IMR-90 (cell line): ENCODE data around the gene RPL27A. TPM values are rescaled to one million over a fixed set of nuclear protein-coding genes. Genes with fewer than 3 reads are reported as not detected.

Experiments
- ATAC-seq: fragments of 200-7000 bp; cut with Tn5 transposase; 2 replicates; pipeline ENCODE4 v1.9.1; 2020; ENCODE audit warnings: low read depth, mild to moderate bottlenecking, moderate library complexity
- BruUV-seq: library from RNA; stranded (reverse); fragments of 400-500 nt; replicated peaks from 2 replicates; lab custom pipeline; 2021; lab: Mats Ljungman, UMichigan
- CTCF ChIA-PET: fragments of 300-600 bp; formaldehyde crosslinking; extraction: SDS; loops from one replicate; lab custom pipeline; 2021; ENCODE audit warnings: antibody characterized with exemption; lab: Yijun Ruan, JAX
- POLR2A ChIA-PET: fragments of 300-600 bp; sonication (Branson Sonifier 250); formaldehyde crosslinking; loops from one replicate; lab custom pipeline; 2022; ENCODE audit warnings: antibody characterized with exemption; ENCODE audit not compliant: unreplicated experiment; lab: Charles Lee
- DNase-seq: peaks from one replicate; pipeline ENCODE4 v3.0.0; 2013
- H2AFZ ChIP-seq: replicated peaks from 2 replicates; pipeline ENCODE3; 2013; ENCODE audit warnings: low read length, mild to moderate bottlenecking; ENCODE audit not compliant: poor library complexity
- H2AK5ac ChIP-seq: 2 replicates; pipeline ENCODE4 v1.6.1; 2013; ENCODE audit warnings: low read depth, low read length, inconsistent platforms
- H2AK9ac ChIP-seq: replicated peaks from 2 replicates; pipeline ENCODE3; 2013; ENCODE audit warnings: mild to moderate bottlenecking, low read depth, low read length, moderate library complexity; ENCODE audit not compliant: poor library complexity
- H2BK120ac ChIP-seq: 2 replicates; pipeline ENCODE4 v1.6.1; 2013; ENCODE audit warnings: low read depth, low read length, inconsistent platforms
- H2BK15ac ChIP-seq: 3 replicates; pipeline ENCODE4 v1.6.1; 2013; ENCODE audit warnings: low read depth, low read length, inconsistent platforms
- H2BK20ac ChIP-seq: 2 replicates; pipeline ENCODE4 v1.6.1; 2013; ENCODE audit warnings: low read depth, mild to moderate bottlenecking, inconsistent platforms, low read length, moderate library complexity
- H2BK5ac ChIP-seq: 2 replicates; pipeline ENCODE4 v1.6.1; 2013; ENCODE audit warnings: mild to moderate bottlenecking, low read depth, low read length, inconsistent platforms; ENCODE audit not compliant: poor library complexity, severe bottlenecking
- H3K14ac ChIP-seq: replicated peaks from 2 replicates; pipeline ENCODE4 v1.6.1; 2013; ENCODE audit warnings: low read depth, low read length, inconsistent platforms
- H3K18ac ChIP-seq: 2 replicates; pipeline ENCODE4 v1.6.1; 2013; ENCODE audit warnings: low read depth, low read length, control low read depth
- H3K23ac ChIP-seq: 2 replicates; pipeline ENCODE4 v1.6.1; 2013; ENCODE audit warnings: low read depth, low read length, inconsistent platforms
- H3K27ac ChIP-seq: 2 replicates; pipeline ENCODE4 v1.5.1; 2013; ENCODE audit warnings: mild to moderate bottlenecking, control low read depth, low read length; ENCODE audit not compliant: insufficient read depth
- H3K27me3 ChIP-seq: 2 replicates; pipeline ENCODE4 v1.6.1; 2013; ENCODE audit warnings: low read length; ENCODE audit not compliant: control insufficient read depth, insufficient read depth
- H3K36me3 ChIP-seq: 2 replicates; pipeline ENCODE4 v1.6.1; 2013; ENCODE audit warnings: low read length, mixed read lengths; ENCODE audit not compliant: control insufficient read depth, insufficient read depth
- H3K4ac ChIP-seq: 2 replicates; pipeline ENCODE4 v1.6.1; 2013; ENCODE audit warnings: low read depth, low read length, inconsistent platforms
- H3K4me1 ChIP-seq: 2 replicates; pipeline ENCODE4 v1.6.1; 2013; ENCODE audit warnings: low read length, mixed read lengths; ENCODE audit not compliant: control insufficient read depth, insufficient read depth
- H3K4me2 ChIP-seq: 2 replicates; pipeline ENCODE4 v1.6.1; 2013; ENCODE audit warnings: low read depth, mild to moderate bottlenecking, control low read depth, low read length, moderate library complexity
- H3K4me3 ChIP-seq: 2 replicates; pipeline ENCODE4 v1.5.1; 2013; ENCODE audit warnings: low read depth, mild to moderate bottlenecking, control low read depth, low read length, moderate library complexity; ENCODE audit not compliant: insufficient read depth
- H3K56ac ChIP-seq: 2 replicates; pipeline ENCODE4 v1.6.1; 2013; ENCODE audit warnings: low read length, inconsistent platforms; ENCODE audit not compliant: insufficient read depth; ENCODE audit errors: extremely low read depth
- H3K79me1 ChIP-seq, 2 experiments: 2 replicates each; pipeline ENCODE4 v1.6.1; 2013; ENCODE audit warnings: low read length in 2 of 2, inconsistent platforms in 1 of 2, low read depth in 1 of 2
- H3K9ac ChIP-seq: 2 replicates; pipeline ENCODE4 v1.6.1; 2013; ENCODE audit warnings: low read depth, low read length, control low read depth
- H3K9me1 ChIP-seq: 2 replicates; pipeline ENCODE4 v1.6.1; 2013; ENCODE audit warnings: low read length, inconsistent platforms; ENCODE audit not compliant: insufficient read depth
- H3K9me3 ChIP-seq: 2 replicates; pipeline ENCODE4 v1.6.1; 2013; ENCODE audit warnings: low read length; ENCODE audit not compliant: control insufficient read depth, insufficient read depth
- H4K20me1 ChIP-seq: 2 replicates; pipeline ENCODE4 v1.6.1; 2013; ENCODE audit warnings: low read length, inconsistent platforms; ENCODE audit not compliant: insufficient read depth
- H4K5ac ChIP-seq: 2 replicates; pipeline ENCODE4 v1.6.1; 2013; ENCODE audit warnings: mild to moderate bottlenecking, low read depth, low read length, control low read depth
- H4K8ac ChIP-seq, 2 experiments: 2 replicates each; pipeline ENCODE4 v1.6.1; 2013; ENCODE audit warnings: low read depth in 2 of 2, low read length in 2 of 2, control low read depth in 1 of 2, inconsistent platforms in 1 of 2
- H4K91ac ChIP-seq: 2 replicates; pipeline ENCODE4 v1.6.1; 2013; ENCODE audit warnings: low read depth, low read length, inconsistent platforms; ENCODE audit not compliant: insufficient read depth
- BHLHE40 ChIP-seq: fragments of 150-350 bp; IDR thresholded peaks from 2 replicates; pipeline ENCODE4 v1.6.1; 2016; ENCODE audit warnings: mild to moderate bottlenecking, low read depth, low read length
- CEBPB ChIP-seq: IDR thresholded peaks from 2 replicates; pipeline ENCODE4 v1.6.1; 2012; ENCODE audit warnings: low read depth, low read length, improper control_type of control experiment
- MAZ ChIP-seq: IDR thresholded peaks from 2 replicates; pipeline ENCODE4 v1.6.1; 2012; ENCODE audit warnings: low read depth, mild to moderate bottlenecking, low read length, improper control_type of control experiment, moderate library complexity, borderline replicate concordance
- NFE2L2 ChIP-seq: fragments of 150-350 bp; IDR thresholded peaks from 2 replicates; pipeline ENCODE4 v1.6.1; 2016; ENCODE audit warnings: low read depth, mild to moderate bottlenecking, low read length
- whole genome bisulfite sequencing, 2 experiments: methylation state at CpG; one replicate each; pipeline versions ENCODE4 v1.1.5 to v1.1.7; 2013; ENCODE audit warnings: missing lambda C conversion rate in 2 of 2; ENCODE audit not compliant: insufficient read length in 1 of 2; ENCODE audit errors: extremely low coverage in 2 of 2; 5-methylcytosine and 5-hydroxymethylcytosine counted together
- dilution Hi-C: fragments of 300-500 bp; cut with HindIII; formaldehyde crosslinking; loops from one replicate; pipeline ENCODE4 v1.14.3; 2018; ENCODE audit warnings: low sequenced_read_pairs; ENCODE audit not compliant: unreplicated experiment
- in situ Hi-C: fragments of 300-500 bp; cut with MboI; formaldehyde crosslinking; loops from 3 replicates; pipeline ENCODE4 v1.14.3; 2019; ENCODE audit warnings: low sequenced_read_pairs, inconsistent platforms, mixed read lengths
- intact Hi-C: fragments of 100-400 bp; cut with micrococcal nuclease; formaldehyde crosslinking; loops from 2 replicates; pipeline ENCODE4 v1.10.0; 2022
- polyA plus RNA-seq, 3 experiments: library from polyadenylated mRNA; depleted of rRNA; stranded (reverse); fragments of >200 nt; gene quantifications; 2 replicates each; pipeline ENCODE4 v1.2.3, GENCODE V29; 2012; ENCODE audit warnings: low replicate concordance in 1 of 3
- total RNA-seq: library from RNA; depleted of rRNA; stranded (reverse); fragments of >200 nt; gene quantifications from 2 replicates; pipeline ENCODE4 v1.2.3, GENCODE V29; 2012
- TF ChIP-seq, protein P1 (sequence below): fragments of 150-350 bp; IDR thresholded peaks from 2 replicates; pipeline ENCODE4 v1.6.1; 2016; ENCODE audit warnings: low read depth, mild to moderate bottlenecking, low read length, moderate library complexity, borderline replicate concordance
- TF ChIP-seq, protein P2 (sequence below): fragments of 150-350 bp; IDR thresholded peaks from 2 replicates; pipeline ENCODE4 v1.6.1; 2017; ENCODE audit warnings: mild to moderate bottlenecking, antibody characterized with exemption, low read length, low read depth

RPL27A gene
- total and polyA plus RNA-seq, 2 of the 4 experiments (the other 2 are of a cell fraction) = 786 to 849 TPM

DNA sequence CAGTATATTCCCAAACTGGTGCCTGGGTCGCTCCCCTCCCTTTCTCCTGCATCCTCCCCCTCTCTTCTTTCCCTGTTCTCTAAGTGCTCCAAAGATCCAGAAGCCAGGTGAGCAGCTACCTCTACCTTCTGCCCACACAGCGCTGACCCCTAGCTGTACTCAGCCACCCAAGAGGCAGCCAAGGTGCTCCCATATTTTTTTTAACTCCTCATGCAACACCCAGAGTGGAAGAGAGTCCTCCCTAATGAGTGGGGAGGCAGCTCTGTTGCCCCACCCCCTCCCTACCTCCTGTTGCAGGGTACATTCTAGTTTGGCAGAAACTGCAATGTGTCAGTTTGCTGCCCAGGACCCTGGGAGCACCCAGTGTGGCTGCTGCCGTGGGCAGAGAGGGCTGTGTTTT, 40.2 kb downstream of the RPL27A start:
- 70% methylated on average over 1 of the region's 3 CpGs; no CpG with 5 or more reads in 1 of the 2 experiments for WGBS, 2 experiments
- peak overlapping the region; percentile 25; the same call in 2 of the 3 replicates for H2BK15ac ChIP-seq
- H3K27me3 ChIP-seq = no peaks in the 10 kb centered on the region
- H3K9ac ChIP-seq = 0 out of 2 replicates have a peak overlapping the region, but pooled peaks have one; percentile 20
- peak overlapping the region; percentile 75 for H2BK20ac ChIP-seq
- peaks cover 17 to 82% of the 10 kb centered on the region in 2 experiments for H3K79me1 ChIP-seq
- POLR2A ChIA-PET = no interaction called here
- no peak overlapping the region; the same call in 1 of the 2 replicates for H3K18ac ChIP-seq
- H3K4me3 ChIP-seq = no peak overlapping the region
- H4K5ac ChIP-seq = peak overlapping the region; percentile 69
- H2AK5ac ChIP-seq = peak overlapping the region; percentile 67; the same call in 1 of the 2 replicates
- dilution Hi-C loops = no loop called here
- H3K36me3 ChIP-seq = peaks cover 23% of the 10 kb centered on the region
- H3K23ac ChIP-seq = peak overlapping the region; percentile 67; the same call in 1 of the 2 replicates
- peak overlapping the region; percentile 99 for H4K91ac ChIP-seq
- peak overlapping the region; percentile 99 for H3K27ac ChIP-seq
- no peaks in the 10 kb centered on the region for H3K9me3 ChIP-seq
- intact Hi-C loops = loop anchor here (10.0 kb wide), 1 partner anchor 192 kb away; the partner anchor contains the start of gene AKIP1
- peak overlapping the region; percentile 99 for H2BK5ac ChIP-seq
- DNase-seq = no peak
- H3K56ac ChIP-seq = 0 out of 2 replicates have a peak overlapping the region, but pooled peaks have one; percentile 14
- H3K14ac ChIP-seq = peak overlapping the region; percentile 61
- CTCF ChIA-PET = no interaction called here
- peaks cover 51% of the 10 kb centered on the region for H3K4me1 ChIP-seq
- H4K20me1 ChIP-seq = no peaks in the 10 kb centered on the region
- peak overlapping the region; percentile 99 for H2BK120ac ChIP-seq
- peak overlapping the region; percentile 71 for H2AK9ac ChIP-seq
- H4K8ac ChIP-seq = peak overlapping the region in 1 of 2 experiments; percentile 97; a peak in 2 of 4 replicates
- TF ChIP-seq NFE2L2 (no peak), MAZ (no peak), BHLHE40 (no peak), CEBPB (no peak)
- TF ChIP-seq, protein P1, sequence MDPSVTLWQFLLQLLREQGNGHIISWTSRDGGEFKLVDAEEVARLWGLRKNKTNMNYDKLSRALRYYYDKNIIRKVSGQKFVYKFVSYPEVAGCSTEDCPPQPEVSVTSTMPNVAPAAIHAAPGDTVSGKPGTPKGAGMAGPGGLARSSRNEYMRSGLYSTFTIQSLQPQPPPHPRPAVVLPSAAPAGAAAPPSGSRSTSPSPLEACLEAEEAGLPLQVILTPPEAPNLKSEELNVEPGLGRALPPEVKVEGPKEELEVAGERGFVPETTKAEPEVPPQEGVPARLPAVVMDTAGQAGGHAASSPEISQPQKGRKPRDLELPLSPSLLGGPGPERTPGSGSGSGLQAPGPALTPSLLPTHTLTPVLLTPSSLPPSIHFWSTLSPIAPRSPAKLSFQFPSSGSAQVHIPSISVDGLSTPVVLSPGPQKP = no peak
- TF ChIP-seq, protein P2, sequence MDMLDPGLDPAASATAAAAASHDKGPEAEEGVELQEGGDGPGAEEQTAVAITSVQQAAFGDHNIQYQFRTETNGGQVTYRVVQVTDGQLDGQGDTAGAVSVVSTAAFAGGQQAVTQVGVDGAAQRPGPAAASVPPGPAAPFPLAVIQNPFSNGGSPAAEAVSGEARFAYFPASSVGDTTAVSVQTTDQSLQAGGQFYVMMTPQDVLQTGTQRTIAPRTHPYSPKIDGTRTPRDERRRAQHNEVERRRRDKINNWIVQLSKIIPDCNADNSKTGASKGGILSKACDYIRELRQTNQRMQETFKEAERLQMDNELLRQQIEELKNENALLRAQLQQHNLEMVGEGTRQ = no peak
- BruUV-seq = no TSS peak
- peaks cover 67% of the 10 kb centered on the region for H3K9me1 ChIP-seq
- peak overlapping the region; percentile 100 for H3K4ac ChIP-seq
- peak overlapping the region; percentile 6 for H2AFZ ChIP-seq
- no peak for ATAC-seq
- no peak overlapping the region for H3K4me2 ChIP-seq
- in situ Hi-C loops = no loop called here
